ENCODE results near the gene LCNL1.

LCNL1 gene

GRCh38 chr9:136953771-136954269 lies 29.0 kb upstream of the LCNL1 start:
- Mint-ChIP-seq H3K4me1 (peaks cover 14% of the 10 kb centered on the region), H3K27ac (no peak overlapping the region), H3K9me3 (peaks cover 5% of the 10 kb centered on the region), H3K36me3 (peaks cover 6% of the 10 kb centered on the region), H3K27me3 (peaks cover 36% of the 10 kb centered on the region), H3K4me3 (no peak overlapping the region)
- ATAC-seq, result no peak

DNA sequence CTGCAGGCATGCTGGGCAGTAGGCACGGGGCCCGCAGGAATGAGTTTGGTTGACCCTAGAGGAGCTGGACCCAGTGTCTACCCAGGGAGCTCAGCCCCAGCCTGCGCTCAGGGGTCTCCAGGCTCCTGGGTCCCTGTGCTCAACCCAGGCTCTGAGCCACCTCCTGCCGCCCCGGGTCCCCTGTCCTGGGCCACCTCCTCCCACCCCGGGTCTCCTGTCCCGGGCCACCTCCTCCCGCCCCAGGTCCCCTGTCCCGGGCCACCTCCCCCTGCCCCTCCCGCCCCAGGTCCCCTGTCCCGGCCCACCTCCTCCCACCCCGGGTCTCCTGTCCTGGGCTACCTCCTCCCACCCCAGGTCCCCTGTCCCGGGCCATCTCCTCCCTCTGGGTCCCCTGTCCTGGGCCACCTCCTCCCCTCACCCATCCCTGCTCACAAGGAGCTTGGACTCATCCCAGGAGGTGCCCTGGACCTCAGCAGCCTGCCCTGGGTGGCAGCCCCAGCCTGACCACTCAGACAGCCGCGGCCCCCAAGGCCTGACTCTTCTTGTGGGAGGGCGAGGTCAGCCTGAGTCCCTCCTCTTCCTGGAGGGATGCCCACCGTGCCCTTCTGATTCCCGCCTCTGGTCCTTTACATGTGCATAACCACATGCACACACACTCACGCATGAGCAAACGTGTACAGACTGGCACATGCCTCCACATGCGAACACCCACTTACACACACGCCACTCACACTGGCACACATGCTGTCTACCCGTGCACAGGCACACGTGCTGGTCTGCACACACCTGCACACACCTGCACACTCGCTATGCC lies 28.3 kb upstream of the LCNL1 start:
- no peak overlapping the region for H3K4me3 Mint-ChIP-seq
- H3K9me3 Mint-ChIP-seq, result peaks cover 5% of the 10 kb centered on the region
- H3K36me3 Mint-ChIP-seq, result peaks cover 6% of the 10 kb centered on the region
- peaks cover 10% of the 10 kb centered on the region for H3K4me1 Mint-ChIP-seq
- H3K27me3 Mint-ChIP-seq, result peaks cover 42% of the 10 kb centered on the region
- no peak for ATAC-seq
- no peak overlapping the region for H3K27ac Mint-ChIP-seq

- ATAC-seq, result no peak
- H3K4me3 Mint-ChIP-seq, result no peak overlapping the region
- peaks cover 6% of the 10 kb centered on the region for H3K36me3 Mint-ChIP-seq
- H3K9me3 Mint-ChIP-seq, result peaks cover 5% of the 10 kb centered on the region
- peaks cover 2% of the 10 kb centered on the region for H3K4me1 Mint-ChIP-seq
- H3K27me3 Mint-ChIP-seq, result peaks cover 42% of the 10 kb centered on the region
- no peak overlapping the region for H3K27ac Mint-ChIP-seq
Observed at GRCh38 chr9:136955202-136955942, 27.4 kb upstream of the LCNL1 start.

GRCh38 chr9:136955943-136956335 lies 26.9 kb upstream of the LCNL1 start:
- no peaks in the 10 kb centered on the region for H3K4me1 Mint-ChIP-seq
- no peak overlapping the region for H3K4me3 Mint-ChIP-seq
- peaks cover 42% of the 10 kb centered on the region for H3K27me3 Mint-ChIP-seq
- no peak overlapping the region for H3K27ac Mint-ChIP-seq
- peaks cover 5% of the 10 kb centered on the region for H3K9me3 Mint-ChIP-seq
- peaks cover 6% of the 10 kb centered on the region for H3K36me3 Mint-ChIP-seq
- ATAC-seq, result no peak

DNA sequence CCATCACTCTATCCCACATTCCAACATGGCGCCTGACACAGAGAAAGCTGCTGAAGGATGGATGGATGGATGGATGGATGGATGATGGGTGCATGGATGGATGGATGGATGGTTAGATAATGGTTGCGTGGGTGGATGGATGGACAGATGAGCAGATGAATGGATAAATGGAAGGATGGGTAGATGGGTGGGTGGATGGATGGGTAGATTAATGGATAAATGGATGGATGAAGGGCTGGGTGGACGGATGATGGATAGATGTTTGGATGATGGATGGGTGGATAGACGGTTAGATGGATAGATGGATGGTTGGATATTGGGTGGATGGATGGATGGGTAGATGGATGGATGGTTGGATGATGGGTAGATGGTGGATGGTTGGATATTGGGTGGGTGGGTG lies 26.2 kb upstream of the LCNL1 start:
- H3K9me3 Mint-ChIP-seq, result peaks cover 5% of the 10 kb centered on the region
- ATAC-seq, result no peak
- no peak overlapping the region for H3K4me3 Mint-ChIP-seq
- peaks cover 42% of the 10 kb centered on the region for H3K27me3 Mint-ChIP-seq
- H3K36me3 Mint-ChIP-seq, result peaks cover 6% of the 10 kb centered on the region
- H3K4me1 Mint-ChIP-seq, result no peaks in the 10 kb centered on the region
- H3K27ac Mint-ChIP-seq, result no peak overlapping the region

- Mint-ChIP-seq H3K4me3 (no peak overlapping the region), H3K27me3 (peaks cover 42% of the 10 kb centered on the region), H3K9me3 (peaks cover 5% of the 10 kb centered on the region), H3K4me1 (no peaks in the 10 kb centered on the region), H3K36me3 (peaks cover 6% of the 10 kb centered on the region), H3K27ac (no peak overlapping the region)
- ATAC-seq, result no peak
Observed at GRCh38 chr9:136957461-136957860, 25.3 kb upstream of the LCNL1 start.

DNA sequence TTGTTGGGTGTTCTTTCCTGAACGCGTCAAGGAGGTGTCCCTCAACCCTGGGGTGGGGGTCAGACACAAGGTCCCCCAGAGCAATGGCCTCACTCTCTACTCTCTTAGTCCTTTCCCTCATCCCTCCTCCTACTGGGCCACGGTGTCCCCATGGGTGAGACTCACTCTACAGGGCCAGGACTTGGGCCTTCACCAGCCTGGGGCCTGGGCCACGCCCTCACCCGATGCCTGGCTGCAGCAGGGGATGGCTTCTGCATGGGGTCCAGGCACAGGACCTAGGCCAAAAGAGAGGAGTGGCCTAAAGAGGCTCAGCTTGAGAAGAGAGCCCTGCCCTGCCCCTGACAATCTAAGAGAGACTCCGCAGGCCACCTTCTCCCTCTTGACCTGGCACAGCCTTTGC lies 24.9 kb upstream of the LCNL1 start:
- peaks cover 5% of the 10 kb centered on the region for H3K9me3 Mint-ChIP-seq

GRCh38 chr9:136958473-136958872 lies 24.3 kb upstream of the LCNL1 start:
- Mint-ChIP-seq H3K4me1 (no peaks in the 10 kb centered on the region), H3K27ac (no peak overlapping the region)

More for the DNA sequence above, 24.9 kb upstream of the LCNL1 start:
- peaks cover 42% of the 10 kb centered on the region for H3K27me3 Mint-ChIP-seq
- no peak for ATAC-seq
- H3K4me3 Mint-ChIP-seq, result no peak overlapping the region
- H3K36me3 Mint-ChIP-seq, result peaks cover 6% of the 10 kb centered on the region
- no peaks in the 10 kb centered on the region for H3K4me1 Mint-ChIP-seq
- H3K27ac Mint-ChIP-seq, result no peak overlapping the region

DNA sequence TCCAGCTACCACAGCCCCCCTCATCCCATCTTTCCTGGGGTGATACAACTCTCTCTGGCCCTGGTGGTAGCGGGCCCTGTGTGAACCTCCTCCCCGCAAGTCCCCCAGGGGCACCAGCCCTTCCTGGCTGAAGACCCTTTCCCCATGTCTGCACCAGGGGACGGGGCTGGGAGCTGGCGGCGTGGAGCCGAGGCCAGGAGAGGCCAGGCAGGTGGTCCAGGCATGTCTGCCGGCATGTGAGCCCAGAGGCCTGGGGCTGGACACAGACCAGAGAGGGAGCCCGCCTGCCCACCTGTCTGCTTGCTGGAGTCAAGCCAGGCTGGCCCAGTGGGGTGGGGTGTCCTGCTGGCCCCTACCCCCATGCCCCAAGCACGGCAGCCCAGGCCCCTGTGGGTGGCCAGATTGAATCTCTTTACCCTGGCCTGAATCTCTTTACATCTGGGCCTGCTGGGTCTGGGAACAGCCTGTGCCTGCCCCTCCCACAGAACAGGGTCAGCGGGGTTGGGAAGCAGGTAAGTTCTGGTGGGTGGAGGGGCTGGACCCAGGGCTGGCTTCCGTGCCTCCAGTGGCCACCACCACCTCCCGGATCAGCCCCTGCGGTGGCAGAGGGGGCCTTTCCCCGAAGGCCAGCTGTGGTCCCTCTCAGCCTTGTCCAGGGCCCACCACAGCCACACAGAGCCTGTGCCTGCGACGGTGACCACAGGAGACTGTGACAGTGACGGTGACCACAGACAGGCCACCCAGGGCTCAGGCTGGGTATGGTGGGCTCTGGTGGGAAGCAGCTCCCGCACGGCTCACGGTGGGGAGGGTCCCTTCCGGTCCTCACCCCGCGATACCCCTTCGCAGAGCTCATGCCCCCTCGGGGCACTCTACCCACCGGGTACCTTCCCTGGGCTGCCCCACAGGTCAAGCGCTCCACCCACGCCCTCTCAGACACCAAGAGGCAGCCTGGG lies 23.6 kb upstream of the LCNL1 start:
- H3K4me3 Mint-ChIP-seq, result no peak overlapping the region
- peaks cover 6% of the 10 kb centered on the region for H3K36me3 Mint-ChIP-seq
- H3K9me3 Mint-ChIP-seq, result peaks cover 5% of the 10 kb centered on the region
- H3K27me3 Mint-ChIP-seq, result peaks cover 42% of the 10 kb centered on the region
- H3K4me1 Mint-ChIP-seq, result no peaks in the 10 kb centered on the region
- ATAC-seq, result no peak
- H3K27ac Mint-ChIP-seq, result no peak overlapping the region

More at GRCh38 chr9:136958473-136958872, 24.3 kb upstream of the LCNL1 start:
- Mint-ChIP-seq H3K4me3 (no peak overlapping the region), H3K9me3 (peaks cover 5% of the 10 kb centered on the region), H3K27me3 (peaks cover 42% of the 10 kb centered on the region), H3K36me3 (peaks cover 6% of the 10 kb centered on the region)
- ATAC-seq, result no peak

- Mint-ChIP-seq H3K4me1 (no peaks in the 10 kb centered on the region), H3K9me3 (peaks cover 5% of the 10 kb centered on the region), H3K27ac (no peak overlapping the region), H3K36me3 (peaks cover 6% of the 10 kb centered on the region), H3K27me3 (peaks cover 30% of the 10 kb centered on the region), H3K4me3 (no peak overlapping the region)
- no peak for ATAC-seq
Observed at GRCh38 chr9:136960212-136960937, 22.4 kb upstream of the LCNL1 start.

GRCh38 chr9:136960938-136961275 lies 21.9 kb upstream of the LCNL1 start:
- peaks cover 5% of the 10 kb centered on the region for H3K4me1 Mint-ChIP-seq
- H3K36me3 Mint-ChIP-seq, result peaks cover 6% of the 10 kb centered on the region
- H3K27ac Mint-ChIP-seq, result no peak overlapping the region
- H3K9me3 Mint-ChIP-seq, result peaks cover 5% of the 10 kb centered on the region
- no peak for ATAC-seq
- peaks cover 30% of the 10 kb centered on the region for H3K27me3 Mint-ChIP-seq
- H3K4me3 Mint-ChIP-seq, result no peak overlapping the region

GRCh38 chr9:136961279-136962065 lies 21.3 kb upstream of the LCNL1 start:
- no peak overlapping the region for H3K27ac Mint-ChIP-seq
- H3K36me3 Mint-ChIP-seq, result peaks cover 5% of the 10 kb centered on the region
- peaks cover 4% of the 10 kb centered on the region for H3K9me3 Mint-ChIP-seq
- no peak for ATAC-seq
- no peak overlapping the region for H3K4me3 Mint-ChIP-seq
- H3K27me3 Mint-ChIP-seq, result peaks cover 30% of the 10 kb centered on the region
- H3K4me1 Mint-ChIP-seq, result peaks cover 10% of the 10 kb centered on the region

- ATAC-seq, result no peak
- H3K9me3 Mint-ChIP-seq, result no peaks in the 10 kb centered on the region
- H3K4me1 Mint-ChIP-seq, result peaks cover 10% of the 10 kb centered on the region
- H3K27ac Mint-ChIP-seq, result no peak overlapping the region
- peaks cover 28% of the 10 kb centered on the region for H3K27me3 Mint-ChIP-seq
- H3K4me3 Mint-ChIP-seq, result no peak overlapping the region
- H3K36me3 Mint-ChIP-seq, result no peaks in the 10 kb centered on the region
Observed at GRCh38 chr9:136962163-136962562, 20.6 kb upstream of the LCNL1 start.

Data from stimulated activated memory B cell treated with anti-CD40 and anti-IgM and Interleukin-4, amounts not matched to agents 10 μg/mL and 1 μg/mL and 100 μg/mL, for 72 hours (primary cell).